ENCODE data around the gene TMEM40. TPM values are rescaled to one million over a fixed set of nuclear protein-coding genes. Genes with fewer than 3 reads are reported as not detected.
A peak's percentile ranks its signal among the peaks of the same experiment; 100 is the strongest.

The TMEM40 gene
- total RNA-seq (2014; rRNA removed; shearing (Covaris generic)) (0.14 TPM in 1 of 2 replicates, not detected in the other), polyA plus RNA-seq (2016; fragmentation: Nextera tagmentation; extraction: Ambion mirVana) (0.48 and 0.56 TPM in 2 replicates)
- long read RNA-seq, partial matches to known transcripts: 0 of 2 reads
- long read RNA-seq, other reads (novel, unspliced or antisense): 2 of 2 reads

- H3K4me2 ChIP-seq: no peak within 1 kb of the TSS
- H4K20me1 ChIP-seq (replicated peaks; ENCODE audit: insufficient read depth): no peaks in the 10 kb centered on the region
- Mint-ChIP-seq H3K4me3 (no peak within 1 kb of the TSS), H3K9me3 (no peaks in the 10 kb centered on the region), H3K36me3 (ENCODE audit: low read depth) (no peaks in the 10 kb centered on the region; the same call in 2 of the 3 replicates), H3K4me1 (peaks cover 18% of the 10 kb centered on the region), H3K27me3 (ENCODE audit: insufficient read depth, low read depth, poor library complexity) (peaks cover 9% of the 10 kb centered on the region), H3K27ac (peak within 1 kb of the TSS; percentile 68; the same call in 1 of the 2 replicates)
- no peaks in the 10 kb centered on the region for H3F3A ChIP-seq (replicated peaks; ENCODE audit: low read depth)
- TF ChIP-seq EZH2phosphoT487 (IDR thresholded peaks at IDR 0.05; ENCODE audit: unreplicated experiment) (no peak), STAT1 (IDR thresholded peaks at IDR 0.05; ENCODE audit: unreplicated experiment) (no peak), JUNB (IDR thresholded peaks at IDR 0.05; ENCODE audit: unreplicated experiment) (no peak), REST (IDR thresholded peaks at IDR 0.05; ENCODE audit: unreplicated experiment) (no peak), POLR2AphosphoS5 (IDR thresholded peaks at IDR 0.05; ENCODE audit: low read depth) (no peak), NANOG (IDR thresholded peaks at IDR 0.05; ENCODE audit: borderline replicate concordance) (no peak), ZNF114 (CRISPR knock-in tag; IDR thresholded peaks at IDR 0.05) (no peak), CREB1 (CRISPR knock-in tag; IDR thresholded peaks at IDR 0.05; ENCODE audit: low read depth) (no peak), ZNF331 (CRISPR knock-in tag; IDR thresholded peaks at IDR 0.05; ENCODE audit: low read depth) (no peak), CTCF (conservative IDR thresholded peaks at IDR 0.05; ENCODE audit: low read depth in 2 of 2) (no peak), ZNF462 (CRISPR knock-in tag; IDR thresholded peaks at IDR 0.05) (no peak), ETS1 (IDR thresholded peaks at IDR 0.05) (no peak), EZH2 (IDR thresholded peaks at IDR 0.05; ENCODE audit: low read depth, unreplicated experiment) (no peak)
- H2AFZ ChIP-seq: peak within 1 kb of the TSS; percentile 98
- H3K27ac ChIP-seq (ENCODE audit: low read depth): no peak within 1 kb of the TSS
- DNase-seq (ENCODE audit: low spot score) (peak; percentile 30), ATAC-seq (peak; percentile 30)
- H3K4me1 ChIP-seq (ENCODE audit: insufficient read depth): no peaks in the 10 kb centered on the region
- no peaks in the 10 kb centered on the region for H3K36me3 ChIP-seq (ENCODE audit: insufficient read depth)
- H3K79me2 ChIP-seq (replicated peaks; ENCODE audit: insufficient read depth): no peaks in the 10 kb centered on the region
- no peaks in the 10 kb centered on the region for H3K27me3 ChIP-seq (ENCODE audit: insufficient read depth)
- H3K9me2 ChIP-seq (ENCODE audit: insufficient read depth): no peaks in the 10 kb centered on the region
- H3K4me3 ChIP-seq: no peak within 1 kb of the TSS
Observed at GRCh38 chr3:12759097-12759679, at the start of gene TMEM40. TMEM40 (minus strand) TSS chr3:12759259; CDS start chr3:12749832, 9,427 bp downstream.

Measured in GM23338 (cell line).